SK-N-SH (cell line): ENCODE results near the gene CCDC9. TPM values are rescaled to one million over a fixed set of nuclear protein-coding genes. Genes with fewer than 3 reads are reported as not detected.

Experiments used
- CTCF ChIA-PET: fragments of 300-600, 350-600 bp; formaldehyde crosslinking; extraction: SDS; loops from one replicate; lab custom pipeline; 2021; lab: Yijun Ruan, JAX
- POLR2A ChIA-PET: fragments of 350-600 bp; sonication (Branson Sonifier 250); formaldehyde crosslinking; extraction: SDS; loops from one replicate; lab custom pipeline; 2020; ENCODE audit warnings: antibody characterized with exemption, inconsistent platforms; lab: Yijun Ruan, JAX
- DNase-seq: peaks from one replicate; pipeline ENCODE4 v3.0.0; 2012
- H2AFZ ChIP-seq: fragments of 200-600 bp; sonication (generic); 2 replicates; pipeline ENCODE4 v1.8.1; 2016; ENCODE audit warnings: antibody characterized with exemption, mild to moderate bottlenecking, low read depth
- H3F3A ChIP-seq: fragments of 200-600 bp; sonication (generic); replicated peaks from 2 replicates; pipeline ENCODE3; 2016; ENCODE audit warnings: antibody characterized with exemption, mild to moderate bottlenecking; ENCODE audit not compliant: insufficient read depth
- H3K27ac ChIP-seq, 2 experiments: fragments of 200-500 bp in 1 of 2; fragments of 200-600 bp in 1 of 2; sonication (Bioruptor generic) in 1 of 2; sonication (generic), shearing (Covaris generic) in 1 of 2; 2 replicates each; pipeline versions ENCODE4 v1.5.1 to v1.6.1; 2014 to 2016; ENCODE audit warnings: low read depth in 2 of 2, inconsistent platforms in 1 of 2, low read length in 1 of 2, mild to moderate bottlenecking in 1 of 2, mixed read lengths in 1 of 2
- H3K27me3 ChIP-seq: fragments of 200-600 bp; sonication (generic), shearing (Covaris generic); 2 replicates; pipeline ENCODE4 v1.6.1; 2016; ENCODE audit warnings: mixed run types; ENCODE audit not compliant: insufficient read depth
- H3K36me3 ChIP-seq, 2 experiments: fragments of 200-500 bp in 1 of 2; fragments of 200-600 bp in 1 of 2; sonication (Bioruptor generic) in 1 of 2; sonication (generic) in 1 of 2; replicated peaks in 1 of 2; 2 replicates each; pipeline versions ENCODE3 to v1.5.1; 2014 to 2016; ENCODE audit warnings: low read length in 1 of 2, mild to moderate bottlenecking in 1 of 2; ENCODE audit not compliant: insufficient read depth in 2 of 2, control insufficient read depth in 1 of 2
- H3K4me1 ChIP-seq, 2 experiments: fragments of 200-500 bp in 1 of 2; fragments of 200-600 bp in 1 of 2; sonication (Bioruptor generic) in 1 of 2; sonication (generic), shearing (Covaris generic) in 1 of 2; 2 replicates each; pipeline versions ENCODE4 v1.5.1 to v1.6.1; 2014 to 2016; ENCODE audit warnings: low read depth in 1 of 2, low read length in 1 of 2, mixed run types in 1 of 2; ENCODE audit not compliant: insufficient read depth in 2 of 2, control insufficient read depth in 1 of 2
- H3K4me2 ChIP-seq: fragments of 200-600 bp; sonication (generic), shearing (Covaris generic); 2 replicates; pipeline ENCODE4 v1.6.1; 2017; ENCODE audit warnings: mixed run types
- H3K4me3 ChIP-seq, 2 experiments: fragments of 200-500 bp in 1 of 2; fragments of 200-600 bp in 1 of 2; sonication (Bioruptor generic) in 1 of 2; sonication (generic), shearing (Covaris generic) in 1 of 2; 2 replicates each; pipeline versions ENCODE4 v1.5.1 to v1.8.1; 2014 to 2016; ENCODE audit warnings: low read depth in 2 of 2, inconsistent platforms in 1 of 2, low read length in 1 of 2, mild to moderate bottlenecking in 1 of 2, mixed read lengths in 1 of 2, moderate library complexity in 1 of 2
- H3K79me2 ChIP-seq: fragments of 200-600 bp; sonication (generic); 2 replicates; pipeline ENCODE4 v1.8.1; 2017; ENCODE audit warnings: mild to moderate bottlenecking; ENCODE audit not compliant: insufficient read depth
- H3K9ac ChIP-seq: fragments of 200-600 bp; sonication (generic); 2 replicates; pipeline ENCODE4 v1.6.1; 2017; ENCODE audit warnings: mixed run types
- H3K9me2 ChIP-seq: fragments of 200-600 bp; sonication (generic); 2 replicates; pipeline ENCODE4 v1.6.1; 2017; ENCODE audit warnings: mixed run types
- H3K9me3 ChIP-seq: fragments of 200-600 bp; sonication (generic); 2 replicates; pipeline ENCODE4 v1.6.1; 2017; ENCODE audit warnings: mixed run types, mild to moderate bottlenecking, moderate library complexity
- H4K20me1 ChIP-seq: fragments of 200-600 bp; sonication (generic); 2 replicates; pipeline ENCODE4 v1.6.1; 2017; ENCODE audit warnings: mild to moderate bottlenecking, mixed run types; ENCODE audit not compliant: insufficient read depth
- EP300 ChIP-seq, 2 experiments: IDR thresholded peaks; 2 replicates each; pipeline versions ENCODE4 v1.4.0 to v1.6.1; 2012; ENCODE audit warnings: borderline replicate concordance in 1 of 2, low read depth in 1 of 2, low read length in 1 of 2
- FOSL2 ChIP-seq: IDR thresholded peaks from 2 replicates; pipeline ENCODE4 v1.4.0; 2012; ENCODE audit warnings: low read depth, mild to moderate bottlenecking, moderate library complexity, borderline replicate concordance
- GABPA ChIP-seq: IDR thresholded peaks from 2 replicates; pipeline ENCODE4 v1.4.0; 2012; ENCODE audit warnings: low read depth, mild to moderate bottlenecking
- MXI1 ChIP-seq: IDR thresholded peaks from 2 replicates; pipeline ENCODE4 v1.6.1; 2012; ENCODE audit warnings: mild to moderate bottlenecking, low read depth, low read length, improper control_type of control experiment
- NFIC ChIP-seq: IDR thresholded peaks from 2 replicates; pipeline ENCODE4 v1.4.0; 2012; ENCODE audit warnings: borderline replicate concordance
- NRF1 ChIP-seq: IDR thresholded peaks from 2 replicates; pipeline ENCODE4 v1.6.1; 2012; ENCODE audit warnings: low read depth, mild to moderate bottlenecking, low read length
- RAD21 ChIP-seq: IDR thresholded peaks from 2 replicates; pipeline ENCODE4 v1.6.1; 2012; ENCODE audit warnings: mild to moderate bottlenecking, low read length
- RXRA ChIP-seq: IDR thresholded peaks from 2 replicates; pipeline ENCODE4 v1.4.0; 2012; ENCODE audit warnings: low read depth, mild to moderate bottlenecking, borderline replicate concordance
- SIN3A ChIP-seq: IDR thresholded peaks from 2 replicates; pipeline ENCODE4 v1.6.1; 2012; ENCODE audit warnings: low read depth, mild to moderate bottlenecking, low read length, moderate library complexity, borderline replicate concordance
- SMC3 ChIP-seq: IDR thresholded peaks from 2 replicates; pipeline ENCODE4 v1.6.1; 2012; ENCODE audit warnings: low read depth, low read length, improper control_type of control experiment
- TEAD4 ChIP-seq: IDR thresholded peaks from 2 replicates; pipeline ENCODE4 v1.4.0; 2012; ENCODE audit warnings: mild to moderate bottlenecking, borderline replicate concordance; ENCODE audit not compliant: insufficient read depth
- WGBS: methylation state at CpG from one replicate; pipeline ENCODE4 v1.1.6; 2017; ENCODE audit warnings: low lambda C conversion rate; 5-methylcytosine and 5-hydroxymethylcytosine counted together
- polyA plus RNA-seq, 3 experiments: library from polyadenylated mRNA; depleted of rRNA; stranded (reverse); fragments of >200 nt; gene quantifications; 2 replicates each; pipeline ENCODE4 v1.2.3, GENCODE V29; 2012
- TF ChIP-seq, protein P1 (sequence below): IDR thresholded peaks from 2 replicates; pipeline ENCODE4 v1.6.1; 2012; ENCODE audit warnings: mild to moderate bottlenecking, low read depth, low read length, moderate library complexity
- TF ChIP-seq, protein P2 (sequence below): fragments of 200-600 bp; sonication (generic); IDR thresholded peaks from 2 replicates; pipeline ENCODE4 v1.6.1; 2017; ENCODE audit warnings: antibody characterized with exemption, mild to moderate bottlenecking, moderate library complexity
- TF ChIP-seq, protein P3 (sequence below): IDR thresholded peaks from 2 replicates; pipeline ENCODE4 v1.4.0; 2012; ENCODE audit warnings: low read depth
- TF ChIP-seq, protein P4 (sequence below): fragments of 150-350 bp; IDR thresholded peaks from 2 replicates; pipeline ENCODE4 v1.6.1; 2017; ENCODE audit warnings: antibody characterized with exemption, low read length, low read depth, borderline replicate concordance
- TF ChIP-seq, protein P5 (sequence below): IDR thresholded peaks from 2 replicates; pipeline ENCODE4; 2012

CCDC9 gene
- polyA plus RNA-seq, 1 of the 3 experiments (the other 2 are of a cell fraction) = 12.4 TPM

DNA sequence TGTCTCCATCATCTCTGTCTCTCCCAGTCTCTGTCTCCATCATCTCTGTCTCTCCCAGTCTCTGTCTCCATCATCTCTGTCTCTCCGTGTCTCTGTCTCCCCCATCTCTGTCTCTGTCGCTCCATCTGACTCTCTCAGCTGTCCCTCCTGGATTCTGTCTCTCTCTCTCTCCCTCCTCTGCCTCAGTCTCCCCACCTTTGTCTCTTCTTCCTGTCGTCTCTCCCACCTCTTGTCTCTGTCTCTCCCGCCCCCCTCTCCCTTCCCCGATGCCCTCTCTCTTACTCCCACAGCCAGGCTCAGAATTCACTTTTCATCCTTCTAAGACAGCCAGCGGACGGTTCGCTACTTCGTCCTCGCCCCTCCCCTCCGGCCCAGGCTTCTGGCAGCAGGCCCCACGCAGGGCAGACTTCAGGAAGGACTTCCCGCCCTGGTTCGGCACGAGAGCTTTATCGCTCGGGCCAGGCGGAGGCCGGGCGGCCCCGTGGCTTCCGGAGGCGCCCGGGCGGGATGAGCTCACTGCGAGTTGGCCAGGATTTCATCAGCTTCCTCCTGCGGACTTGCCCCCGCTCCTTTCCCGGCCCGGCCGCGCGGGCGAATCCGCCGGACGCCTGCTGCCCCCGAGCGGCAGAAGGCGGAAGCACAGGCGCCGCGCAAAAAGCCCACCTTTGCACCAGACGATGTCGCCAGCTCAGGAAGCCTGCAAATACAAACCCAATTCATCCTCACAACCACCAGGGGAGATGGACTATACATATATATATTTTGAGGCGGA, 12.4 kb upstream of the CCDC9 start (continued):
- TF ChIP-seq, protein P1, sequence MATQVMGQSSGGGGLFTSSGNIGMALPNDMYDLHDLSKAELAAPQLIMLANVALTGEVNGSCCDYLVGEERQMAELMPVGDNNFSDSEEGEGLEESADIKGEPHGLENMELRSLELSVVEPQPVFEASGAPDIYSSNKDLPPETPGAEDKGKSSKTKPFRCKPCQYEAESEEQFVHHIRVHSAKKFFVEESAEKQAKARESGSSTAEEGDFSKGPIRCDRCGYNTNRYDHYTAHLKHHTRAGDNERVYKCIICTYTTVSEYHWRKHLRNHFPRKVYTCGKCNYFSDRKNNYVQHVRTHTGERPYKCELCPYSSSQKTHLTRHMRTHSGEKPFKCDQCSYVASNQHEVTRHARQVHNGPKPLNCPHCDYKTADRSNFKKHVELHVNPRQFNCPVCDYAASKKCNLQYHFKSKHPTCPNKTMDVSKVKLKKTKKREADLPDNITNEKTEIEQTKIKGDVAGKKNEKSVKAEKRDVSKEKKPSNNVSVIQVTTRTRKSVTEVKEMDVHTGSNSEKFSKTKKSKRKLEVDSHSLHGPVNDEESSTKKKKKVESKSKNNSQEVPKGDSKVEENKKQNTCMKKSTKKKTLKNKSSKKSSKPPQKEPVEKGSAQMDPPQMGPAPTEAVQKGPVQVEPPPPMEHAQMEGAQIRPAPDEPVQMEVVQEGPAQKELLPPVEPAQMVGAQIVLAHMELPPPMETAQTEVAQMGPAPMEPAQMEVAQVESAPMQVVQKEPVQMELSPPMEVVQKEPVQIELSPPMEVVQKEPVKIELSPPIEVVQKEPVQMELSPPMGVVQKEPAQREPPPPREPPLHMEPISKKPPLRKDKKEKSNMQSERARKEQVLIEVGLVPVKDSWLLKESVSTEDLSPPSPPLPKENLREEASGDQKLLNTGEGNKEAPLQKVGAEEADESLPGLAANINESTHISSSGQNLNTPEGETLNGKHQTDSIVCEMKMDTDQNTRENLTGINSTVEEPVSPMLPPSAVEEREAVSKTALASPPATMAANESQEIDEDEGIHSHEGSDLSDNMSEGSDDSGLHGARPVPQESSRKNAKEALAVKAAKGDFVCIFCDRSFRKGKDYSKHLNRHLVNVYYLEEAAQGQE = no peak
- TF ChIP-seq SIN3A (peak; percentile 86; the same call in 1 of the 2 replicates), TEAD4 (no peak), GABPA (peak; percentile 68), SMC3 (peak; percentile 87), FOSL2 (no peak; the same call in 1 of the 2 replicates), RXRA (no peak; the same call in 1 of the 2 replicates), NFIC (peak; percentile 71; the same call in 1 of the 2 replicates), MXI1 (peak; percentile 43), NRF1 (no peak)

DNA sequence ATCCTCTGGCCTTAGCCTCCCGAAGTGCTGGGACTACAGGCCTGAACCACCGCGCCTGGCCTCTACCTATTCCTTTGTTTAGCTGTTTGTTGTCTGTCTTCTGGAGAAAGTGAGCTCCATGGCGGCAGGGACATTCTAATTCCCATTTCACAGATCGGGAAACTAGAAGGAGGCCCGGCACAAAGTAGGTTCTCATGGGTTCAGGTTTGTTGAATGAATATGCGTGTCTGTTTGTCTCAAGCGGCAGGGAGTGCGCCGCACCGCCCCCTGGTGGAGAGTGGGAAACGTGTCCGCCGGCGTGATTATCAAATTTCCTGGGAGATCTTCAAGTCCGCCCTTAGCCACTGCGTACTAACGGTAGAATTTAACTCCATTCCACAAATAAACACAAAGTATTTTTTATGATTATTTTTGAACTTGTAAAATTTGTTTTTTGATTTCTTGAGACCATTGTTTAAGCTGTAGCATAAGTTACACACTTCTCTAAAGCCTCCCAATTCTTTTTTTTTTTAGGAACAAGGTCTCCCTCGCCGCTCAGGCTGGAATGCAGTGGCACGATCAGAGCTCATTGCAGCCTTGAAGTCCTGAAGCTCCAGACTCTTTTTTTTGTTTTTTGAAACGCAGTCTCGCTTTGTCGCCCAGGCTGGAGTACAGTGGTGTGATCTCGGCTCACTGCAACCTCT, 8.9 kb upstream of the CCDC9 start:
- Histone ChIP-seq H4K20me1 (no peaks in the 10 kb centered on the region), H3K27me3 (no peaks in the 10 kb centered on the region), H3F3A (peaks cover 28% of the 10 kb centered on the region), H3K9me2 (no peaks in the 10 kb centered on the region), H3K4me1 (peaks cover 0 to 10% of the 10 kb centered on the region in 2 experiments; a peak in 2 of 4 replicates), H3K9ac (no peak overlapping the region), H2AFZ (no peak overlapping the region), H3K27ac (no peak overlapping the region), H3K9me3 (no peaks in the 10 kb centered on the region), H3K4me3 (peak overlapping the region in 1 of 2 experiments; percentile 39; a peak in 1 of 4 replicates), H3K36me3 (no peaks in the 10 kb centered on the region), H3K4me2 (no peak overlapping the region), H3K79me2 (no peaks in the 10 kb centered on the region)
- 36% methylated on average over 25 of the region's 25 CpGs for WGBS
- DNase-seq = peak; percentile 74
- ChIA-PET CTCF (interaction anchor here (0.6 to 7.0 kb wide), 41 partner anchors 9 to 591 kb away, joined by 3 to 520 read pairs (median 4); partner anchors contain the start of genes CCDC9, INAFM1 and ZC3H4), POLR2A (interaction anchor here (1.2 kb wide), 1 partner anchor 8 kb away, joined by 3 read pairs; the partner anchor contains the start of gene CCDC9)
- TF ChIP-seq, protein P2, sequence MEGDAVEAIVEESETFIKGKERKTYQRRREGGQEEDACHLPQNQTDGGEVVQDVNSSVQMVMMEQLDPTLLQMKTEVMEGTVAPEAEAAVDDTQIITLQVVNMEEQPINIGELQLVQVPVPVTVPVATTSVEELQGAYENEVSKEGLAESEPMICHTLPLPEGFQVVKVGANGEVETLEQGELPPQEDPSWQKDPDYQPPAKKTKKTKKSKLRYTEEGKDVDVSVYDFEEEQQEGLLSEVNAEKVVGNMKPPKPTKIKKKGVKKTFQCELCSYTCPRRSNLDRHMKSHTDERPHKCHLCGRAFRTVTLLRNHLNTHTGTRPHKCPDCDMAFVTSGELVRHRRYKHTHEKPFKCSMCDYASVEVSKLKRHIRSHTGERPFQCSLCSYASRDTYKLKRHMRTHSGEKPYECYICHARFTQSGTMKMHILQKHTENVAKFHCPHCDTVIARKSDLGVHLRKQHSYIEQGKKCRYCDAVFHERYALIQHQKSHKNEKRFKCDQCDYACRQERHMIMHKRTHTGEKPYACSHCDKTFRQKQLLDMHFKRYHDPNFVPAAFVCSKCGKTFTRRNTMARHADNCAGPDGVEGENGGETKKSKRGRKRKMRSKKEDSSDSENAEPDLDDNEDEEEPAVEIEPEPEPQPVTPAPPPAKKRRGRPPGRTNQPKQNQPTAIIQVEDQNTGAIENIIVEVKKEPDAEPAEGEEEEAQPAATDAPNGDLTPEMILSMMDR = peak; percentile 96
- TF ChIP-seq RAD21 = peak; percentile 70
- TF ChIP-seq, protein P3, sequence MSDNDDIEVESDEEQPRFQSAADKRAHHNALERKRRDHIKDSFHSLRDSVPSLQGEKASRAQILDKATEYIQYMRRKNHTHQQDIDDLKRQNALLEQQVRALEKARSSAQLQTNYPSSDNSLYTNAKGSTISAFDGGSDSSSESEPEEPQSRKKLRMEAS = peak; percentile 68
- TF ChIP-seq, protein P4, sequence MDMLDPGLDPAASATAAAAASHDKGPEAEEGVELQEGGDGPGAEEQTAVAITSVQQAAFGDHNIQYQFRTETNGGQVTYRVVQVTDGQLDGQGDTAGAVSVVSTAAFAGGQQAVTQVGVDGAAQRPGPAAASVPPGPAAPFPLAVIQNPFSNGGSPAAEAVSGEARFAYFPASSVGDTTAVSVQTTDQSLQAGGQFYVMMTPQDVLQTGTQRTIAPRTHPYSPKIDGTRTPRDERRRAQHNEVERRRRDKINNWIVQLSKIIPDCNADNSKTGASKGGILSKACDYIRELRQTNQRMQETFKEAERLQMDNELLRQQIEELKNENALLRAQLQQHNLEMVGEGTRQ = no peak
- TF ChIP-seq, protein P5, sequence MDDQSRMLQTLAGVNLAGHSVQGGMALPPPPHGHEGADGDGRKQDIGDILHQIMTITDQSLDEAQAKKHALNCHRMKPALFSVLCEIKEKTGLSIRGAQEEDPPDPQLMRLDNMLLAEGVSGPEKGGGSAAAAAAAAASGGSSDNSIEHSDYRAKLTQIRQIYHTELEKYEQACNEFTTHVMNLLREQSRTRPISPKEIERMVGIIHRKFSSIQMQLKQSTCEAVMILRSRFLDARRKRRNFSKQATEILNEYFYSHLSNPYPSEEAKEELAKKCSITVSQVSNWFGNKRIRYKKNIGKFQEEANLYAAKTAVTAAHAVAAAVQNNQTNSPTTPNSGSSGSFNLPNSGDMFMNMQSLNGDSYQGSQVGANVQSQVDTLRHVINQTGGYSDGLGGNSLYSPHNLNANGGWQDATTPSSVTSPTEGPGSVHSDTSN = no peak
- TF ChIP-seq EP300 (IDR thresholded peaks at IDR 0.05; ENCODE audit: borderline replicate concordance in 1 of 2, low read depth in 1 of 2, low read length in 1 of 2) = no peak
- TF ChIP-seq SMC3 = peak; percentile 71
